Measurements from ENCODE around the gene TMEM123.
"Not testable (repeated sequence)": the region's sequence is repeated elsewhere in the genome, so short reads cannot be mapped to it uniquely, and the experiment has no call there.

TMEM123 gene

DNA sequence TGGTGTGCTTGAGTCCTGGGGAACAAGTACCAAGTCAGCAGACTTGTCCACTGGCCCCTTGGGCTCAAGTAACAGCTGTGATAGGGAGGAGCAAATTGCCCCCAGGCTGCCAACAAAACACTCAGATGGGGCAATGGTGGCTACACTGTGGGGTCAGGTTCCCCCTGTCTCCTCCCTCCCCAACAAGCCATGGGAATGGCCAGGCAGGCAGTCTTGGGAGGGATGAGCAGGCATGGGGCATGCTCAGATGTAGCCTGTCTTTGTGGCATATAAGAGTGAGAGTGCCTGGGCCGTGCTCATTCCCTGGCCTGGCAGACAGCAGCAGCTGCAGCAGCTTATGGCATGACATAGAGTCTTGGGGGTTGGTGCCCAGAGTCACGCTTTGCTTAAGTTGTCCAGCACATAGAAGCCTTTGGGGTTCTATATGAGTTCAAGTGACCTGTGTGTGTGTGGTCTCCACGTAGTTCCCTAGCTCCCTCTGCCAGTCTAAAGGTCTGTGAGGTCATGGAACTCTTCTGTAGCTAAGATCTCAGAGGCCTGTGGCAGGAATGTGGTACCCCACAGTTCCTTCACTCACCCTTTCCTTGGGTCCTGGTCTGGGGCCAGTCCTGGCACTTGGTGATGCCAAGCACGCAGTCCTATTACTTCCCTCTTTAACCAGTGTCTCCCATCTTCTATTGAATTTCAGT is 60.9 kb downstream of the TMEM123 start:
- no peak for DNase-seq

DNA sequence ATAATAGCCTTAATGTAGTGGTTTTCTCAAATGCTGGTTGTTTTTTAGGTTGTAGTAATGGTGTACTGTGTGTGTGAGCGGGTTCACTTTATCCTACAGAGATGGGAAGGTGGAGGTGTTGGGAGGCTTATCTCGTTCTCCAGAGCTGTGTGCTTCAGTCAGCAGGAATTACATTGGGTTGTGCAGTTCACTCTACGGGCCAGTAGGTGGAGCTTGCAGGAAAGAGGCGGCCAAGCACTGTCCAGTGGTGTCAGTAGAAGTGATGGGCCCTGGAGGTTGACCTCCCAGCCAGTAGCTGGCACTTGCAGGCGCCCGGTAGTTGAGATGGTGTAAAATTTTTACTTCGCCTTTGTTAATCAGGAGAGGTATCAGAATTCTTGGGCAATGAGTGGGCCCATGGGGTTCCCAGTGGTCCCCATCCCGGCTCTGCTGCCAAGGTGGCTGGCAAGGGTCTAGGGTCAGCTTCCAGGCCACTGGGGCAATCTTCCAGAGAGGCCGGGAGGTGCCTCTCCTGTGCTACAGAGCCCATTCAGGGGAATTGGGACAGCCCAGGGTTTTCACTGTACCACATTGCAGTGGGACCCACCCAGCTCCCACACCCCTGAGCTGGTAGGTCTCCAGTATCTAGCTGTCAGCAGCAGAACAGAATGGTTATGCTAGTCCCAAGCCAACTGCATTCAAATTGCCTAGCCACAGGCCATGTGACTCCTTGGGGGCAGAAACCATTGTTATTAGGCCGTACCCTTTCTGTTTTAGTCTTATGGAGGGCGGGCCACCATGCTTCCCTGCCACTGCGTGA is 61.7 kb downstream of the TMEM123 start:
- peak; percentile 62 for DNase-seq

GRCh38 chr11:102389253-102389652 is 63.3 kb downstream of the TMEM123 start:
- no peak for DNase-seq

DNA sequence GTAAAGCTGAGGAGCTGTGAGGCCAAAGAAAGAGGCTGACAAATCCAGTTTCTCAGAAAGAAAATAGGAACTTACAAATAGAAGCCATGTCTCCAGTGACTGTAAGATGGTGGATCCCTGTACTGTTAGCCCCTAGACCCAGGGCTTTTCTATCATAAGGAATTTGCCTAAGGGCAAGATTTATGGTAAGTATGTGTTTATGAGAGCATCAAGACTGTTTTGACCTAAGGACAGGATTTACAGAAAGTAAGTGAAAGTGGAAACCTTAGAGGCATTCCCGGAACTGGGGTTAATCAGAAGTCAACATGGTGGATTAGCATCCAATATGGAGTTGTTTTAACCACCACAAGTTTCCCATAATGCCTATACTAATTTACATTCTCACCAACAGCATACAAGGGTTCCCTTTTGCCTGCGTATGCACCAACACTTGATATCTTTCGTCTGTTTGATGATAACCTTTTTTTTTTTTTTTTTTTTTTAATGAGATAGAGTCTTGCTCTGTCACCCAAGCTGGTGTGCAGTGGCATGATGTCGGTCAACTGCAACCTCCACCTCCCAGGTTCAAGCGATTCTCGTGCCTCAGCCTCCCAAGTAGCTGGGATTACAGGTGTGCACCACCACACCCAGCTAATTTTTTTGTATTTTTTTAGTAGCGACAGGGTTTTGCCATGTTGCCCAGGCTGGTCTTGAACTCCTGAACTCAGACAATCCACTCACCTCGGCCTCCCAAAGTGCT is 65.4 kb downstream of the TMEM123 start:
- DNase-seq, result no peak

DNA sequence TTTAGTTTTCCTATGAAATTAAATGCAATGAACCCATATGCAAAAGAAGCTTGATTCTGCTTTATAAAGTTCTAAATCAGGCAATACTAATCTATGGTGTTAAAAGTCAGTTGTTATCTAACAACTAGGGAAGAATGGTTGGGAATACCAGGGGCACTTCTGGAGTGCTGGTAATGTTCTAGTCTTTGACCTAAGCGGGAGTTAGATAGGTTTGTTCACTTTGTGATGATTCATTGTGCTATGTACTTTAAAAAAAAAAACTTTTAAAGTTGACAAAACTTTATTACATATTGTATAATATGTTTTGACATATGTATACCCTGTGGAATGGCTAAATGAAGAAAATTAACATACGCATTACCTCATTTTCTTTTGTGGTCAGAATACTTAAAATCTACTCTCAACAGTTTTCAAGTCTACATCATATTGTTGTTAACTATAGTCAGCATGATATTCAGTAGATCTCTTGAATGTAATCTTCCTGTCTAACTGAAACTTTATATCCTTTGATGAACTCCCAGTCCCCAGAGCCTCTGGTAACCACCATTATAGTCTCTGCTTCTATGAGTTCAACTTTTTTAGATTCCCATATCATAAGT is 66.3 kb downstream of the TMEM123 start:
- DNase-seq, result no peak

DNA sequence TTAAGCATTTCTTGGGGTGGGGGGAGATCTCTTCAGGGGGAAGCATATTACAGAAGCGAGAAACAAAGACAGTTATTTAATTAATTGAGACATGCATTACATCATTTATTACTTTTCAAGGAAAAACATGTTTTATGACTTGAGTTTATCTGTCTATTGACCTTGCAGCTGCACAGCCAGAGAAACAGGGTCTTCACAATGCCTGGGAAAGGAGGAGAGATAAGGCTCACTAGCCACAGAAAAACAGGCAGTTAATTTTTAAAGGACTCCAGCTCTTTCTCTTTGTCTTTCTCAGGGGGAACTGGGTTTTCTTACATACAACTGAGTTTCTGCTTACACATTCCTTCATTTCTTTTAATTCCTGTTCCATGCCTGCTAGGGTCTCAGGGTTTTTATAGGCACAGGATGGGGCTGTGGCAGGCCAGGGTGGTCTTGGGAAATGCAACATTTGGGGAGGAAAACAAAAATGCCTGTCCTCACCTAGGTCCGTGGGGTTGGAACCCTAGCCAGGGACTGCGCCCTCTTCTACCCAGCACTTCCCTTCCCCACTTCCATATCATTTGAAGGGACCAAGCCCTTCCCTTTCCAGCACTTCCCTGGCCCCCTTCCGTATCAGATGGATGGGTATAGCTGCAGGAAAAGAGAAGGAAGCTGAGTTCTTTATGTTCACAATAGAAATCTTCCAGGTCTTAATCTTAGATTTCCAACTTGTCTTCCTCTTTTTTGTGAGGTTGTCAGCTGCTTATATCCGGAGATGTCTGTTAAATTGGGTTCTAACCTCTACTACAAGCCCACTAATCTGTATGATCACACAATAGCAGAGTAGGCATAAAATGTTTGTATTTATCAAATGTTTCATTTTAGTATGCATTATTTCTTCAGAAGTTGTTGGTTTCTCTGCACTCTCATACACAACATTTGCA is 67.2 kb downstream of the TMEM123 start:
- DNase-seq, result no peak

- DNase-seq, result no peak
These were observed 68.0 kb downstream of the TMEM123 start for GRCh38 chr11:102384419-102385079.

GRCh38 chr11:102383839-102384238 is 68.7 kb downstream of the TMEM123 start:
- no peak for DNase-seq

DNA sequence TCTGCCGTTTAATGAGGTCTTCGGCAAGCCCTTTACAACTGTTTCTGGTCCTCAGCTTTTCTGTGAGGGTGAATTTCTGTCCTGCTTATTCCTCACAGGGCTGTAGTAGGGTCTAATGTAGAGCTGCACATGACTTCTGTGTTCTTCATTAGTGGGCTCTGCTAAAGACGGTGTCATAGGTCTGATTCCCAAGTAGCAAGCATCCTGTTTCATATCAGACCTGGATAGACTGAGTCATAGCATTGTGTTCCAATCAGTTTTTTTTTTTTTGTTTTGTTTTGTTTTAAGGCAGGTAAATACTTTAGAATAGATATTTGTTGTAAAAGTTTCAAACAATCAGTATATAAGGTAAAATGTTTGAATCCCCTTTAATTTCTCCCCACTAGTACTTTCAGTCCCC is 70.2 kb downstream of the TMEM123 start:
- no peak for DNase-seq

GRCh38 chr11:102378818-102379217 is 73.7 kb downstream of the TMEM123 start:
- DNase-seq, result no peak

DNA sequence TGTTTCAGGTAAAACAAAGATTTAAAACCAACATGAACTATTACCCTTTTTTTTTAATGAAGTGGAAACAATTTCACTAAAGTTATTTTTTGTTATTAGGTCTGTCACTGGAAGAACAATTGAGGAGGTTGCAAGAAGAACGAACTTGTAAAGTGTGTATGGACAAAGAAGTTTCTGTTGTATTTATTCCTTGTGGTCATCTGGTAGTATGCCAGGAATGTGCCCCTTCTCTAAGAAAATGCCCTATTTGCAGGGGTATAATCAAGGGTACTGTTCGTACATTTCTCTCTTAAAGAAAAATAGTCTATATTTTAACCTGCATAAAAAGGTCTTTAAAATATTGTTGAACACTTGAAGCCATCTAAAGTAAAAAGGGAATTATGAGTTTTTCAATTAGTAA is 74.7 kb downstream of the TMEM123 start:
- no peak for DNase-seq

GRCh38 chr11:102375720-102376399 is 76.7 kb downstream of the TMEM123 start:
- DNase-seq, result no peak

DNA sequence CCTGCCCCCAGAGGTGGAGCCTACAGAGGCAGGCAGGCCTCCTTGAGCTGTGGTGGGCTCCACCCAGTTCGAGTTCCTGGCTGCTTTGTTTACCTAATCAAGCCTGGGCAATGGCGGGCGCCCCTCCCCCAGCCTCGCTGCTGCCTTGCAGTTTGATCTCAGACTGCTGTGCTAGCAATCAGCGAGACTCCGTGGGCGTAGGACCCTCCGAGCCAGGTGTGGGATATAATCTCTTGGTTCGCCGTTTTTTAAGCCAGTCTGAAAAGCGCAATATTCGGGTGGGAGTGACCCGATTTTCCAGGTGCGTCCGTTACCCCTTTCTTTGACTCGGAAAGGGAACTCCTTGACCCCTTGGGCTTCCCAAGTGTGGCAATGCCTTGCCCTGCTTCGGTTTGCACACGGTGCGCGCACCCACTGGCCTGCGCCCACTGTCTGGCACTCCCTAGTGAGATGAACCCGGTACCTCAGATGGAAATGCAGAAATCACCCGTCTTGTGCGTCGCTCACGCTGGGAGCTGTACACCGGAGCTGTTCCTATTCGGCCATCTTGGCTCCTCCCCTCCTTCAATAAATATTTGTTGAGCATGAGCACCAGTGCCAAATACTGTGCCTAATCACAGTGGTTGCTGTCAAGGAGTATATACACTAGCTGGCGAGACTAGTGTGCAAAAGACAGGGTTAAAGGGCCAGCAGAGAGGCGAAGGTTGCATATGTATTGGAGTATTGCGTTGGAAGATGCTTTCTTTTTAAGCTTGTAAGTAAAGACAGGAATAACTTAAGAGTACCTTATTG is 77.7 kb downstream of the TMEM123 start:
- DNase-seq, result not testable (repeated sequence)

DNA sequence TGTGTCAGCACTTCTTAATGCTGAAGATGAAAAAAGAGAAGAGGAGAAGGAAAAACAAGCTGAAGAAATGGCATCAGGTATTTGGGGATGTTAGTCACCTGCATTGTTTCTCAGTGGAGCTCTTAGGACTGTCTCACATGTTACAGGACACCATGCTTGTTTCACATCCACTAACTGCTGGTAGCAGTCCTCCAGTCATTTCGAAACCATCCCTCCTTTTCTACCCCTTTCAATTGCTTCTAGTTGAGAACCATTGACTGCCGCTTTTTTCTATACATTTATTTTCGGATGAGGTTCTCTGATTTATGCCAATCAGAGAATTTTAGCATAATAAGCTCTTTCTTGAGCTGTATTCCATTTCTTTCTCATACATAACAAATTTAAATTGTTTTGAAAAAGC is 84.1 kb downstream of the TMEM123 start:
- no peak for DNase-seq

DNA sequence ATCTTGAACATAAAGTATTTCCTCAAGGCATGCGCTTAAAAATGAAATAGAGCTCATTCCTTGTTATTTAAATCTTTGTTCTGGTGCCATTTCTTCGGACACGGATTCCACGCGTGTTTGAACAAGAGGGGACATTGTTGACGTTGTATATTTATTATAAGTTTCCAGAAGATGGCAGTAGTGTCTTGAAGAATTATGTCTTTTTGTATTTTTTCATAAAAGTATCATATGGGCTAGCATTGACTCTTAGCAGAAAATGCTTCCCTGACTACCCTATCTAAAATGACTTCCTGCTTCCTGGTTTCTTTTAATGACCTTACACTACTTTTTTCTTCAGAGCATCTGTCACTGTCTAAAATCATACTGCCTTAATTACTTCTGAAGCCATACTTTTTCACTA is 85.2 kb downstream of the TMEM123 start:
- DNase-seq, result peak; percentile 18

GRCh38 chr11:102364991-102365390 is 87.6 kb downstream of the TMEM123 start:
- DNase-seq, result no peak

DNA sequence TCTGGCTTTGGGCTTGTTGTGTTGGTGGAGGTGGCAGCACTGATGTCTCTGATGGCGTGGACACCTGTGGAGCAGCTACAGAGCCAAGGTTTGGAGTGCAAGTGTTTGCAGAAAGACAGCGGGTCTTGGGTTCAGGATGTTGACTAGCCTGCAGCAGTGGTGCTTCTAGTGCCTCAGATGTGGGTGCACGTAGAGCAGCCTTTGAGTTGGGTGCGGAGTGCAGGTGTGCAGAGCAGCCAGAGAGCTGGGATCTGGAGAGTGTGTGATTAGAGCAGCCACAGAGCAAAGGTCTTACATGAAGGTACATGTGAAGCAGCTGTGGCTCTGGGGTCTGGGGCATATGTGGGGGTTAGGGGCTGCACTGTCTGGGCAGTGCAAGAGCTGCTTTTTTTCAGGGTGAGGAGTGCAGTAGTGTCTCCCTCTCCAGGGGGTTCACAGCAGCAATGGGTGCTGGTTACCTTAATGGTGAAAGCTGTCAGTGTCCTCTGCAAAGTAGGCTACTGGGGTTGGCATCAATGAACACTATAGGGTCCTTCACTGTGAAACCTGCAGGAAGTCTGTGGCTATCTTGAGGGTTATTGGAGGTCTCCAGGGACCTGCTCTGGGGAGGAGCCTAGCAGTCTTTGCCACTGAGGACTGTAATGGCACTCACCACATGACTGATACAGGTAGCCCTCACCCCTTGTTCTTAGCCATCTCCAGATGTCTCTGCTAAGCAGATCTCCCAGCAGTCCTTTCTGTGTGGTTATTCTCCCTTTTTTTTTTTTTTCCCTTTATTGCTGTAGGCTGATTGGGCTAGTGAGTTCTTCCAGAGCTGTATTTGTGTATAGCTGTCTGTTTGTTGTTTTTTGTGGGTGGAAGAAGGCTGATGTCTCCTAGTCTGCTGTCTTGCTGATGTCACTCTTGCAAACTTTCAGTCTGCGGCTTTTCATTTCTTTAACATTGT is 91.2 kb downstream of the TMEM123 start:
- peak; percentile 62 for DNase-seq

- DNase-seq, result no peak
These were observed 91.9 kb downstream of the TMEM123 start for GRCh38 chr11:102360681-102361080.

GRCh38 chr11:102359372-102359771 is 93.2 kb downstream of the TMEM123 start:
- no peak for DNase-seq
